Adipose tissue (tissue), 3 donors: ENCODE results near the gene RPS2. TPM values are rescaled to one million over a fixed set of nuclear protein-coding genes. Genes with fewer than 3 reads are reported as not detected.

Experiments
- H3K27ac ChIP-seq: one replicate; pipeline ENCODE4 v1.5.1; 2013; ENCODE audit warnings: low read depth, low read length
- WGBS, 3 donors: extraction: QIAGEN DNeasy Blood & Tissue Kit; methylation state at CpG; one replicate each; pipeline ENCODE4 v1.1.7; 2013; 5-methylcytosine and 5-hydroxymethylcytosine counted together
- polyA plus RNA-seq, 3 donors: library from polyadenylated mRNA; stranded (reverse); fragments of 200-250 nt; gene quantifications; one replicate each; pipeline ENCODE4 v1.2.3, GENCODE V29; 2013
- donor health status: healthy with polysubstance abuse.
- donor health status: Bipolar disorder and iron deficiency.
- donor health status: healthy.

Gene RPS2
- polyA plus RNA-seq, 3 donors: 3,105 to 3,328 (median 3,324) TPM

DNA sequence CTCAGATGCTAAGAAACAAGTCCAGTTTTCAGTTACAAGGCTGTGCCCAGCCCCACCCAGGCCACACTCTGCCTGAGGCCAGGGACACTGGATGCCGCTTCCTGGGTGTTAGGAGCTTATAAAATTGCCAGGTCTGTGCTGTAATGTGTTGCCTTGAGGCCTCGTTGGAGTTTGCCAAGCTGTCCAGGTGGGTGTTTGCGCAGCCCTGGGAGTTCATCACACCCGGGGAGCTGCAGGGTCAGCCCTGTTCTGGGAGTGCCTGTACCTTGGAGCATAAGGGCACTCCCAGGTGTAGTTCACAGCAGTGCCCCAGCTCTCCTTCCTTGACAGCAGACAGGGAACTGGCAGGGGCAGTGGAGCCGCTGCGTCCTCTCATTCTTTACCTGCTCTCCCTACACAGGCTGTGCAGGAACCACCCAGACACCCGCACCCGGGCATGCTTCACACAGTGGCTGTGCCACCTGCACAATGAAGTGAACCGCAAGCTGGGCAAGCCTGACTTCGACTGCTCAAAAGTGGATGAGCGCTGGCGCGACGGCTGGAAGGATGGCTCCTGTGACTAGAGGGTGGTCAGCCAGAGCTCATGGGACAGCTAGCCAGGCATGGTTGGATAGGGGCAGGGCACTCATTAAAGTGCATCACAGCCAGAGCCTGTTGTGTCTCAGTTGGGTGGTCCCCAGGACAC, 21.0 kb upstream of the RPS2 start:
- WGBS, 3 donors: 89 to 95% (median 94%) methylated on average over 14 of the region's 14 CpGs
- no peak overlapping the region for H3K27ac ChIP-seq

DNA sequence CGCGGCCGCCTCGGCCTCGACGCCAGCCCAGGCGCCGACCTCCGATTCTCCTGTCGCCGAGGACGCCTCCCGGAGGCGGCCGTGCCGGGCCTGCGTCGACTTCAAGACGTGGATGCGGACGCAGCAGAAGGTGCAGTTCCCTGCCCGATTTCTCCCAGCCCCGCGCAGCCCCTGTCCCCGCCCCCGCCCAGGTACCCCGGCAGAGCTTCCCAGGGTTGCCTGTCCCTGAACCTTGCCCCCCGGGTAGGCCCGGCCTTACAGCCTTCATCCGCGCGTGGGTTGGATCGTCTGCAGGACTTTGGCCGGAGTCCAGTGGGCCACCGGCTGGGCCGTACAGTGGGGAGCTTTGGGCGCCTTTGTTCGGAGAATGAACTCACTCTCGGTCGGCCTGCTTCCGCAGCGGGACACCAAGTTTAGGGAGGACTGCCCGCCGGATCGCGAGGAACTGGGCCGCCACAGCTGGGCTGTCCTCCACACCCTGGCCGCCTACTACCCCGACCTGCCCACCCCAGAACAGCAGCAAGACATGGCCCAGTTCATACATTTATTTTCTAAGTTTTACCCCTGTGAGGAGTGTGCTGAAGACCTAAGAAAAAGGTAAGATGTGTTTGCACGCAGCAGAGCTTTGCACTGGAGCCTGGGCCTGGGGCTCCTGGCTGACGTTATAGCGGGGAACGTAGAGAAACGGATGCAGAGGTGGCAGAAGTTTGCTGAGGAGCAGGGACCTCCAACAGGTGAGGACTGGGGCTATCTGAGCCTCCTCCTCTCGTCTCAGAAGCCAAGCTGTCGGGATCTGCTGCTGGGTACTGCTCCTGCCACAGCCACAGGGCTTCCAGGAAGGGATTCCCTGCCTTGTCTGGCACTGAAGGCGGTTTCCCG, 20.0 kb upstream of the RPS2 start:
- H3K27ac ChIP-seq: no peak overlapping the region
- 11 to 17% (median 13%) methylated on average over 40 to 58 of the region's 58 CpGs for WGBS, 3 donors

- H3K27ac ChIP-seq: no peak within 1 kb of the TSS
- WGBS, 3 donors: 0% methylated on average over 81 to 109 of the region's 109 CpGs
Measured at GRCh38 chr16:1983544-1984346, 19.1 kb upstream of the RPS2 start, which contains the start of gene GFER. TSS of gene GFER (plus strand) at chr16:1984193. CDS start at chr16:1984219, 26 bp downstream.

DNA sequence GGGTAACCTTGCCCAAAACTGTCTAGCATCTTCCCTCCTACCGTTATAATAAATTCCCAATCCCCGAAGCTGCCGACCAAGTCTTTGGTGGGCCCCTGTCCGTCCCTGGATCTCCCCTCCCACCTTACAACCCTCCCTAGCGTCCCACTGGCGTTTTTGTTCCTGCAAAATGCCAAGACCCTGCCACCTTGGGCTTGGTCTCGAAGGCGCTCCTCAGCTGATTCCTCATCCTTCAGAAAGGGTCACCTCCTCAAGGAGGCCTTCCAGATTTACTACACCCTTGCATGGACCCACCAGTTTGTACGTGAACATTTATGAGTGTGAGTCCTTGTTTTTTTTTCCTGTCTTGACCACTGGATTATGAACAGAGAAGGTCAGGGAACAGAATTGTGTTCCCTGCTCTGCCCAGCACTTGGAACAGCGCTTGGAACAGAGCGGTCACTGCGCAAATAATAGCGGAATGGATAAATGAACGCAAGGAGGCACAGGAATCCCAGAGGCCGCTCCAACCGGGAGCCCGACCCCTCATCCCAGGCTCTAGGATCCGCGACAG, 18.4 kb upstream of the RPS2 start:
- no peak overlapping the region for H3K27ac ChIP-seq
- 20 to 34% (median 24%) methylated on average over 19 of the region's 19 CpGs for WGBS, 3 donors

DNA sequence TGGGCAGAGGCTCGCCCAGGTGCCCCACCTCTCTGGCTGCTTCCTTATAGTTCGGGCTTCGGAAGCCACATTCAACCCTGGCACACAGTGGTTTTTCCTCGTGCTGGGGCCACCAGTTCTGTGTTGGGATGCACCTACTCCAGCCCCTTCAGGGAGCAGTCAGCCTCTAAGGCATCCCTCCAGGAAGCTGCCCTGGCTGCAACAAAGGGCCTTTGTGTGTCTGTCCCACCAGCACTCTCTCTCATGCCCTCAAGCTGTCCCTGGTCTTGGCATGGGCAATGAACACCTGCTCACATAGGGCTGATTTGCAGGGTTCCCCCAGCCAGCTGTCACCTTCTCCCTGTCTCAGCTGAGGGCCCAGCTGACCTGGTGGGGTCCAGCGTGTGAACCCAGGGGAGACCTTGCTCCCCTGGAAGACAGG, 17.4 kb upstream of the RPS2 start:
- WGBS, 3 donors: 52 to 65% (median 53%) methylated on average over 5 of the region's 5 CpGs
- H3K27ac ChIP-seq: no peak overlapping the region

GRCh38 chr16:1981398-1981836, 16.8 kb upstream of the RPS2 start, which contains the start of gene NOXO1:
TSS of gene NOXO1 (minus strand) at chr16:1981469. CDS start at chr16:1981179, 290 bp downstream.
- H3K27ac ChIP-seq: no peak within 1 kb of the TSS
- 33 to 57% (median 33%) methylated on average over 6 of the region's 6 CpGs for WGBS, 3 donors

- WGBS, 3 donors: 21 to 31% (median 22%) methylated on average over 16 of the region's 16 CpGs
- no peak overlapping the region for H3K27ac ChIP-seq
Measured at GRCh38 chr16:1980770-1981087, 16.1 kb upstream of the RPS2 start.

GRCh38 chr16:1980030-1980769, 15.6 kb upstream of the RPS2 start:
- WGBS, 3 donors: 5 to 22% (median 6%) methylated on average over 51 to 53 of the region's 53 CpGs
- H3K27ac ChIP-seq: no peak overlapping the region

DNA sequence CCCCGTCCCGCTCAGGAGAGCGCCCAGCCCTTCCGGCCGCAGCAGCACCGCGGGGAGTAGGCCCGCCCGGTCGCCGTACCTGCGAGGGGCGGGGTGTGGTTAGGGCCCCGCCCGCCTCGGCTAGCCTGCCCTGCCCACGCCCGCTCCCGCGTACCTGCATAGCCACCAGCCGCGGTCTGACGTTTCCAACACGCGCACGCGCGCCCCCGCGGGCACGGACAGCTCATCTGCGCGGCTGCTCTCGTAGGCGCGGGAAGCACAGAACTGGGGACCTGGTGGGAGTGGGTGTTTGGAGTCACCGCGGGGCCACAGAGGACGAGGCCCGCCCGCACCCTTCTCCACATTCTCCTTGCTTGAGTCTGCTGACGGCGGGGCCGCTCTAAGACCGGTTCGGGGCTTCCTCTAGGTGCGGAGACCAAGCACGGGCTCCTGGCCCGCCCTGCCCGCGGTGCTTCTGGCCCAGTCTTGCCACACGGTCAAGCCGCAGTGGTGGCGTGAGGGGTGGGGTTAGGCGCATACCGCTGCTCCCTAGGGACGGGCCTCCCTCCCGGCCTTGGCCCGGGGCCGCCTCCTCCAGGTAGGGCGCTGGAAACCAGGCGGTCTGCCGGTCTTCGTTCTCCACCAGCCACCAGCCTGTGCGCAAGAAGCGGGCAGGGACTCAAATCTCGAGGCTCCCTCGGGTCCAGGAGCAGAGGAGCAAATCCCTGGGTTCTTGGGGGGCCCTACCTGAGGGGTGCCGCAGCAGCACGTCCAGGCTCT, 14.8 kb upstream of the RPS2 start:
- no peak overlapping the region for H3K27ac ChIP-seq
- 27 to 31% (median 27%) methylated on average over 66 to 70 of the region's 70 CpGs for WGBS, 3 donors

GRCh38 chr16:1978476-1979120, 14.0 kb upstream of the RPS2 start:
- 74 to 83% (median 79%) methylated on average over 32 to 37 of the region's 37 CpGs for WGBS, 3 donors
- no peak overlapping the region for H3K27ac ChIP-seq

- WGBS, 3 donors: 96 to 98% (median 96%) methylated on average over 14 to 18 of the region's 18 CpGs
- H3K27ac ChIP-seq: no peak overlapping the region
Measured at GRCh38 chr16:1977875-1978268, 13.2 kb upstream of the RPS2 start.

GRCh38 chr16:1976951-1977874, 12.6 kb upstream of the RPS2 start:
- 92 to 94% (median 93%) methylated on average over 33 of the region's 33 CpGs for WGBS, 3 donors
- no peak overlapping the region for H3K27ac ChIP-seq

DNA sequence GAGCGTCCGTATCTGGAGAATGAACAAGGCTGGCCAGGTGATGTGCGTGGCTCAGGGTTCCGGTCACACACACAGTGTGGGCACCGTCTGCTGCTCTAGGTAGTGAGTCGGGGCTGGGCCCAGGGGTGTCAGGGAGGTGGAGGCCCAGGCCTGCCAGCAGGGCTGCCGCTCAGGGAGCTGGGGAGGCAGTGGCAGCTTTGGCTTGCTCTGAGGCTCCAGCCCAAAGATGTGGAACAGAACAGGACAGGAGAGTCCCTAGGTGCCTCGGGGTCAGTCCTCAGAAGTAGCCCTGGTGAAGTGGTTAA, 11.5 kb upstream of the RPS2 start:
- 94 to 97% (median 95%) methylated on average over 8 of the region's 8 CpGs for WGBS, 3 donors
- no peak overlapping the region for H3K27ac ChIP-seq

DNA sequence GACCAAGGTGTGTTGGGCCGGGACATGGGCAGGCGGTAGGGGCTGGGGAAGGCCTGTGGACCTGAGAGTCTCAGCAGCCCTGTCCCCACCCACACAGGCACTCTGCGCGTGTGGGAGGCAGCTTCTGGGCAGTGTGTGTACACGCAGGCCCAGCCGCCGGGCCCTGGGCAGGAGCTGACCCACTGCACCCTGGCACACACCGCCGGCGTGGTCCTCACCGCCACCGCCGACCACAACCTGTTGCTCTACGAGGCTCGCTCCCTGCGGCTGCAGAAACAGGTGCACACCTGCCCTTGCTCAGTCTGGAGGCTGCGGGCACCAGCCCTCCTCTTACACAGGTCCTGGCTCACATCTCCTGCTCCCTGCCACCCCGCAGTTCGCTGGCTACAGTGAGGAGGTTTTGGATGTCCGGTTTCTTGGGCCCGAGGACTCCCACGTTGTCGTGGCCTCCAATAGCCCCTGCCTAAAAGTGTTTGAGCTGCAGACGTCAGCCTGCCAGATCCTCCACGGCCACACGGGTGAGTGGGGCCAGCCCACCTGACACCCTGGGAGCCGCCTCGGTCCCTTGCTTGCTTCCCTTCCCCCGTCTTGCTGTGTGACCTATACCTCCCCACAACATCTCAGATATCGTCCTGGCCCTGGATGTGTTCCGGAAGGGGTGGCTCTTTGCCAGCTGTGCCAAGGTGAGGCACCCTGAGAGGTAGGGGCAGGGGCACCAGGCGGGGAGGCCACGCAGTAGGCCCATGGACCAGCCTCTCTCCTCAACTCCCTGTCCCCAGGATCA, 11.0 kb upstream of the RPS2 start:
- 93 to 96% (median 94%) methylated on average over 32 to 33 of the region's 33 CpGs for WGBS, 3 donors
- H3K27ac ChIP-seq: no peak overlapping the region
